SK-N-SH (cell line): ENCODE results near the gene UGCG. TPM values are rescaled to one million over a fixed set of nuclear protein-coding genes. Genes with fewer than 3 reads are reported as not detected.
A peak's percentile ranks its signal among the peaks of the same experiment; 100 is the strongest.

Experiments
- CTCF ChIA-PET: fragments of 300-600, 350-600 bp; formaldehyde crosslinking; extraction: SDS; loops from one replicate; lab custom pipeline; 2021; lab: Yijun Ruan, JAX
- POLR2A ChIA-PET: fragments of 350-600 bp; sonication (Branson Sonifier 250); formaldehyde crosslinking; extraction: SDS; loops from one replicate; lab custom pipeline; 2020; ENCODE audit warnings: antibody characterized with exemption, inconsistent platforms; lab: Yijun Ruan, JAX
- DNase-seq: peaks from one replicate; pipeline ENCODE4 v3.0.0; 2012
- H2AFZ ChIP-seq: fragments of 200-600 bp; sonication (generic); 2 replicates; pipeline ENCODE4 v1.8.1; 2016; ENCODE audit warnings: antibody characterized with exemption, mild to moderate bottlenecking, low read depth
- H3F3A ChIP-seq: fragments of 200-600 bp; sonication (generic); replicated peaks from 2 replicates; pipeline ENCODE3; 2016; ENCODE audit warnings: antibody characterized with exemption, mild to moderate bottlenecking; ENCODE audit not compliant: insufficient read depth
- H3K27ac ChIP-seq, 2 experiments: fragments of 200-500 bp in 1 of 2; fragments of 200-600 bp in 1 of 2; sonication (Bioruptor generic) in 1 of 2; sonication (generic), shearing (Covaris generic) in 1 of 2; 2 replicates each; pipeline versions ENCODE4 v1.5.1 to v1.6.1; 2014 to 2016; ENCODE audit warnings: low read depth in 2 of 2, inconsistent platforms in 1 of 2, low read length in 1 of 2, mild to moderate bottlenecking in 1 of 2, mixed read lengths in 1 of 2
- H3K27me3 ChIP-seq: fragments of 200-600 bp; sonication (generic), shearing (Covaris generic); 2 replicates; pipeline ENCODE4 v1.6.1; 2016; ENCODE audit warnings: mixed run types; ENCODE audit not compliant: insufficient read depth
- H3K36me3 ChIP-seq, 2 experiments: fragments of 200-500 bp in 1 of 2; fragments of 200-600 bp in 1 of 2; sonication (Bioruptor generic) in 1 of 2; sonication (generic) in 1 of 2; replicated peaks in 1 of 2; 2 replicates each; pipeline versions ENCODE3 to v1.5.1; 2014 to 2016; ENCODE audit warnings: low read length in 1 of 2, mild to moderate bottlenecking in 1 of 2; ENCODE audit not compliant: insufficient read depth in 2 of 2, control insufficient read depth in 1 of 2
- H3K4me1 ChIP-seq, 2 experiments: fragments of 200-500 bp in 1 of 2; fragments of 200-600 bp in 1 of 2; sonication (Bioruptor generic) in 1 of 2; sonication (generic), shearing (Covaris generic) in 1 of 2; 2 replicates each; pipeline versions ENCODE4 v1.5.1 to v1.6.1; 2014 to 2016; ENCODE audit warnings: low read depth in 1 of 2, low read length in 1 of 2, mixed run types in 1 of 2; ENCODE audit not compliant: insufficient read depth in 2 of 2, control insufficient read depth in 1 of 2
- H3K4me2 ChIP-seq: fragments of 200-600 bp; sonication (generic), shearing (Covaris generic); 2 replicates; pipeline ENCODE4 v1.6.1; 2017; ENCODE audit warnings: mixed run types
- H3K4me3 ChIP-seq, 2 experiments: fragments of 200-500 bp in 1 of 2; fragments of 200-600 bp in 1 of 2; sonication (Bioruptor generic) in 1 of 2; sonication (generic), shearing (Covaris generic) in 1 of 2; 2 replicates each; pipeline versions ENCODE4 v1.5.1 to v1.8.1; 2014 to 2016; ENCODE audit warnings: low read depth in 2 of 2, inconsistent platforms in 1 of 2, low read length in 1 of 2, mild to moderate bottlenecking in 1 of 2, mixed read lengths in 1 of 2, moderate library complexity in 1 of 2
- H3K79me2 ChIP-seq: fragments of 200-600 bp; sonication (generic); 2 replicates; pipeline ENCODE4 v1.8.1; 2017; ENCODE audit warnings: mild to moderate bottlenecking; ENCODE audit not compliant: insufficient read depth
- H3K9ac ChIP-seq: fragments of 200-600 bp; sonication (generic); 2 replicates; pipeline ENCODE4 v1.6.1; 2017; ENCODE audit warnings: mixed run types
- H3K9me2 ChIP-seq: fragments of 200-600 bp; sonication (generic); 2 replicates; pipeline ENCODE4 v1.6.1; 2017; ENCODE audit warnings: mixed run types
- H3K9me3 ChIP-seq: fragments of 200-600 bp; sonication (generic); 2 replicates; pipeline ENCODE4 v1.6.1; 2017; ENCODE audit warnings: mixed run types, mild to moderate bottlenecking, moderate library complexity
- H4K20me1 ChIP-seq: fragments of 200-600 bp; sonication (generic); 2 replicates; pipeline ENCODE4 v1.6.1; 2017; ENCODE audit warnings: mild to moderate bottlenecking, mixed run types; ENCODE audit not compliant: insufficient read depth
- CHD2 ChIP-seq: fragments of 150-350 bp; IDR thresholded peaks from 2 replicates; pipeline ENCODE4 v1.6.1; 2018; ENCODE audit warnings: low read length; ENCODE audit not compliant: partially characterized antibody
- EZH2phosphoT487 ChIP-seq: fragments of 200-600 bp; sonication (generic); IDR thresholded peaks from 2 replicates; pipeline ENCODE4 v1.6.1; 2017; ENCODE audit warnings: low read depth, mixed run types, mild to moderate bottlenecking, antibody characterized with exemption, moderate library complexity, borderline replicate concordance
- FOXJ3 ChIP-seq: sonication (generic); formaldehyde crosslinking; IDR thresholded peaks from 2 replicates; pipeline ENCODE4 v1.5.1; 2020; ENCODE audit warnings: mild to moderate bottlenecking, missing genetic modification reagents
- FOXM1 ChIP-seq: IDR thresholded peaks from 2 replicates; pipeline ENCODE4 v1.4.0; 2012; ENCODE audit warnings: low read depth, mild to moderate bottlenecking
- GABPA ChIP-seq: IDR thresholded peaks from 2 replicates; pipeline ENCODE4 v1.4.0; 2012; ENCODE audit warnings: low read depth, mild to moderate bottlenecking
- GATA2 ChIP-seq: sonication (generic); formaldehyde crosslinking; IDR thresholded peaks from 2 replicates; pipeline ENCODE4 v1.5.0; 2020; ENCODE audit warnings: mild to moderate bottlenecking, missing genetic modification reagents
- IRF3 ChIP-seq: fragments of 150-350 bp; IDR thresholded peaks from 2 replicates; pipeline ENCODE4 v1.6.1; 2016; ENCODE audit warnings: mild to moderate bottlenecking, low read depth, low read length
- MEF2A ChIP-seq: IDR thresholded peaks from 2 replicates; pipeline ENCODE4 v1.4.0; 2012; ENCODE audit warnings: low read depth, borderline replicate concordance
- MXI1 ChIP-seq: IDR thresholded peaks from 2 replicates; pipeline ENCODE4 v1.6.1; 2012; ENCODE audit warnings: mild to moderate bottlenecking, low read depth, low read length, improper control_type of control experiment
- NFIC ChIP-seq: IDR thresholded peaks from 2 replicates; pipeline ENCODE4 v1.4.0; 2012; ENCODE audit warnings: borderline replicate concordance
- NRF1 ChIP-seq: IDR thresholded peaks from 2 replicates; pipeline ENCODE4 v1.6.1; 2012; ENCODE audit warnings: low read depth, mild to moderate bottlenecking, low read length
- PBX3 ChIP-seq: IDR thresholded peaks from 2 replicates; pipeline ENCODE4; 2012
- POLR2AphosphoS5 ChIP-seq: IDR thresholded peaks from 2 replicates; pipeline ENCODE4 v1.6.1; 2012; ENCODE audit warnings: low read depth, low read length
- RAD21 ChIP-seq: IDR thresholded peaks from 2 replicates; pipeline ENCODE4 v1.6.1; 2012; ENCODE audit warnings: mild to moderate bottlenecking, low read length
- SMC3 ChIP-seq: IDR thresholded peaks from 2 replicates; pipeline ENCODE4 v1.6.1; 2012; ENCODE audit warnings: low read depth, low read length, improper control_type of control experiment
- TCF12 ChIP-seq: IDR thresholded peaks from 2 replicates; pipeline ENCODE4 v1.4.0; 2012
- TEAD4 ChIP-seq: IDR thresholded peaks from 2 replicates; pipeline ENCODE4 v1.4.0; 2012; ENCODE audit warnings: mild to moderate bottlenecking, borderline replicate concordance; ENCODE audit not compliant: insufficient read depth
- WGBS: methylation state at CpG from one replicate; pipeline ENCODE4 v1.1.6; 2017; ENCODE audit warnings: low lambda C conversion rate; 5-methylcytosine and 5-hydroxymethylcytosine counted together
- polyA plus RNA-seq, 3 experiments: library from polyadenylated mRNA; depleted of rRNA; stranded (reverse); fragments of >200 nt; gene quantifications; 2 replicates each; pipeline ENCODE4 v1.2.3, GENCODE V29; 2012
- TF ChIP-seq, protein P1 (sequence below): fragments of 150-350 bp; IDR thresholded peaks from 2 replicates; pipeline ENCODE4 v1.6.1; 2017; ENCODE audit warnings: antibody characterized with exemption, low read length, low read depth, borderline replicate concordance
- TF ChIP-seq, protein P2 (sequence below): IDR thresholded peaks from 2 replicates; pipeline ENCODE4 v1.4.0; 2012; ENCODE audit warnings: low read depth

Gene UGCG
- polyA plus RNA-seq, 1 of the 3 experiments (the other 2 are of a cell fraction): 20.0 TPM

GRCh38 chr9:111904026-111904425 is 7.4 kb downstream of the UGCG start:
- H4K20me1 ChIP-seq: peaks cover 100% of the 10 kb centered on the region

GRCh38 chr9:111904891-111905291 is 8.3 kb downstream of the UGCG start:
- ChIA-PET CTCF (interaction anchor here (0.7 kb wide), 1 partner anchor 16 kb away, joined by 3 read pairs; no protein-coding TSS in a partner anchor), POLR2A (no interaction called here)
- Histone ChIP-seq H3K4me3 (no peak overlapping the region), H3F3A (peaks cover 1% of the 10 kb centered on the region), H4K20me1 (peaks cover 100% of the 10 kb centered on the region), H3K9me2 (no peaks in the 10 kb centered on the region), H3K27me3 (no peaks in the 10 kb centered on the region), H3K79me2 (peaks cover 100% of the 10 kb centered on the region), H3K9me3 (no peaks in the 10 kb centered on the region), H3K9ac (no peak overlapping the region), H3K4me2 (no peak overlapping the region), H2AFZ (no peak overlapping the region), H3K4me1 (peaks cover 7 to 12% of the 10 kb centered on the region in 2 experiments; a peak in 3 of 4 replicates), H3K27ac (no peak overlapping the region), H3K36me3 (no peaks in the 10 kb centered on the region)
- TF ChIP-seq NRF1 (no peak), MEF2A (no peak), GATA2 (no peak), EZH2phosphoT487 (no peak), POLR2AphosphoS5 (no peak), TCF12 (no peak), MXI1 (no peak)
- 97% methylated on average over 5 of the region's 5 CpGs for WGBS
- no peak for DNase-seq

More at GRCh38 chr9:111904026-111904425, 7.4 kb downstream of the UGCG start:
- Histone ChIP-seq H3K4me2 (no peak overlapping the region), H3F3A (peaks cover 4% of the 10 kb centered on the region), H2AFZ (no peak overlapping the region), H3K4me1 (peaks cover 12% of the 10 kb centered on the region in 2 experiments; a peak in 3 of 4 replicates), H3K9me3 (no peaks in the 10 kb centered on the region), H3K27ac (no peak overlapping the region), H3K4me3 (no peak overlapping the region), H3K9me2 (no peaks in the 10 kb centered on the region), H3K27me3 (no peaks in the 10 kb centered on the region), H3K36me3 (no peaks in the 10 kb centered on the region), H3K9ac (no peak overlapping the region), H3K79me2 (peaks cover 100% of the 10 kb centered on the region)
- WGBS: 63% methylated on average over 2 of the region's 2 CpGs
- peak; percentile 19 for DNase-seq
- ChIA-PET POLR2A (no interaction called here), CTCF (interaction anchor here (0.7 to 1.0 kb wide), 2 partner anchors 15 to 19 kb away, joined by 3 read pairs; no protein-coding TSS in a partner anchor)
- peak; percentile 45 for TF ChIP-seq GATA2
- no peak for TF ChIP-seq SMC3

- Histone ChIP-seq H3K9me3 (no peaks in the 10 kb centered on the region), H3K9me2 (no peaks in the 10 kb centered on the region), H3K79me2 (peaks cover 98% of the 10 kb centered on the region), H3K9ac (no peak overlapping the region), H3K27ac (no peak overlapping the region), H4K20me1 (peaks cover 97% of the 10 kb centered on the region), H3K4me2 (no peak overlapping the region), H3K36me3 (no peaks in the 10 kb centered on the region), H3K4me3 (no peak overlapping the region), H2AFZ (no peak overlapping the region), H3K27me3 (no peaks in the 10 kb centered on the region), H3K4me1 (peaks cover 4 to 5% of the 10 kb centered on the region in 2 experiments; a peak in 2 of 4 replicates), H3F3A (peaks cover 6% of the 10 kb centered on the region)
- 98% methylated on average over 5 of the region's 5 CpGs for WGBS
- no peak for TF ChIP-seq NFIC
- no peak for TF ChIP-seq NRF1
- no peak for TF ChIP-seq MEF2A
- no peak for TF ChIP-seq TEAD4
- TF ChIP-seq FOXM1: no peak
- no peak for TF ChIP-seq GABPA
- no peak for TF ChIP-seq CHD2
- TF ChIP-seq GATA2: no peak
- no peak for TF ChIP-seq POLR2AphosphoS5
- TF ChIP-seq PBX3: no peak
- no peak for TF ChIP-seq FOXJ3 (CRISPR knock-in tag)
- TF ChIP-seq, protein P1, sequence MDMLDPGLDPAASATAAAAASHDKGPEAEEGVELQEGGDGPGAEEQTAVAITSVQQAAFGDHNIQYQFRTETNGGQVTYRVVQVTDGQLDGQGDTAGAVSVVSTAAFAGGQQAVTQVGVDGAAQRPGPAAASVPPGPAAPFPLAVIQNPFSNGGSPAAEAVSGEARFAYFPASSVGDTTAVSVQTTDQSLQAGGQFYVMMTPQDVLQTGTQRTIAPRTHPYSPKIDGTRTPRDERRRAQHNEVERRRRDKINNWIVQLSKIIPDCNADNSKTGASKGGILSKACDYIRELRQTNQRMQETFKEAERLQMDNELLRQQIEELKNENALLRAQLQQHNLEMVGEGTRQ: no peak
- no peak for TF ChIP-seq RAD21
- no peak for TF ChIP-seq IRF3
- TF ChIP-seq, protein P2, sequence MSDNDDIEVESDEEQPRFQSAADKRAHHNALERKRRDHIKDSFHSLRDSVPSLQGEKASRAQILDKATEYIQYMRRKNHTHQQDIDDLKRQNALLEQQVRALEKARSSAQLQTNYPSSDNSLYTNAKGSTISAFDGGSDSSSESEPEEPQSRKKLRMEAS: no peak
- ChIA-PET POLR2A (no interaction called here), CTCF (no interaction called here)
- no peak for DNase-seq
Measured at GRCh38 chr9:111907147-111907546, 10.5 kb downstream of the UGCG start.
